ENCODE data around the gene DISC1. TPM values are rescaled to one million over a fixed set of nuclear protein-coding genes. Genes with fewer than 3 reads are reported as not detected.

DISC1 gene
- polyA plus RNA-seq, 1 of the 3 experiments (the other 2 are of a cell fraction), result 1.7 TPM

DNA sequence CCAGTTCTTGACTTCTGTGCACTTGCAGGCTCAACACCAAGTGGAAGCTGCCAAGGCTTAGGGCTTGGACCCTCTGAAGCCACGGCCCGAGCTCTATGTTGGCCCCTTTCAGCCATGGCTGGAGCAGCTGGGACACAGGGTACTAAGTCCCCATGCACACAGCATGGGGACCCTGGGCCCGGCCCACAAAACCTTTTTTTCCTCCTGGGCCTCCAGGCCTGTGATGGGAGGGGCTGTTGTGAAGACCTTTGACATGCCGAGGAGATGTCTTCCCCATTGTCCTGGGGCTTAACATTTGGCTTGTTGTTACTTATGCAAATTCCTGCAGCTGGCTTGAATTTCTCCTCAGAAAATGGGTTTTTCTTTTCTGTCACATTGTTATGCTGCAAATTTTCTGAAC, 59.8 kb downstream of the DISC1 start:
- no peak for TF ChIP-seq RFX5 (IDR thresholded peaks at IDR 0.05; ENCODE audit: low read length)
- no peak for TF ChIP-seq FOSL2 (IDR thresholded peaks at IDR 0.05; ENCODE audit: borderline replicate concordance, low read depth)
- no peak for TF ChIP-seq FOXM1 (IDR thresholded peaks at IDR 0.05; ENCODE audit: low read depth)
- no peak for TF ChIP-seq GATA2 (CRISPR knock-in tag; IDR thresholded peaks at IDR 0.05)
- Histone ChIP-seq H3K79me2 (ENCODE audit: insufficient read depth) (no peaks in the 10 kb centered on the region), H3K9me3 (no peaks in the 10 kb centered on the region), H3K9me2 (no peaks in the 10 kb centered on the region), H2AFZ (ENCODE audit: low read depth) (no peak overlapping the region), H3K9ac (no peak overlapping the region), H3K4me2 (no peak overlapping the region), H3K4me1 (ENCODE audit: control insufficient read depth in 1 of 2, insufficient read depth in 2 of 2, low read depth in 1 of 2, low read length in 1 of 2) (peaks cover 0 to 5% of the 10 kb centered on the region in 2 experiments; a peak in 1 of 4 replicates), H3K27me3 (ENCODE audit: insufficient read depth) (no peaks in the 10 kb centered on the region), H3K36me3 (replicated peaks in 1 of 2; ENCODE audit: control insufficient read depth in 1 of 2, insufficient read depth in 2 of 2, low read length in 1 of 2) (no peaks in the 10 kb centered on the region), H3F3A (replicated peaks; ENCODE audit: insufficient read depth) (no peaks in the 10 kb centered on the region), H3K4me3 (ENCODE audit: low read depth in 2 of 2, low read length in 1 of 2) (no peak overlapping the region), H3K27ac (ENCODE audit: low read depth in 2 of 2, low read length in 1 of 2) (no peak overlapping the region), H4K20me1 (ENCODE audit: insufficient read depth) (no peaks in the 10 kb centered on the region)
- ChIA-PET CTCF (interaction anchor here (0.5 kb wide), 1 partner anchor 243 kb away, joined by 3 read pairs; no protein-coding TSS in a partner anchor), POLR2A (no interaction called here)
- 73% methylated on average over 1 of the region's 4 CpGs for WGBS (ENCODE audit: low lambda C conversion rate)
- no peak for DNase-seq

GRCh38 chr1:231688989-231689388, 62.4 kb downstream of the DISC1 start:
- POLR2A ChIA-PET, result no interaction called here
- no peaks in the 10 kb centered on the region for H3K36me3 ChIP-seq (replicated peaks in 1 of 2; ENCODE audit: control insufficient read depth in 1 of 2, insufficient read depth in 2 of 2, low read length in 1 of 2)
- H3K9ac ChIP-seq, result no peak overlapping the region
- CTCF ChIA-PET, result interaction anchor here (0.6 to 0.8 kb wide), 3 partner anchors 20 to 858 kb away, joined by 3 read pairs; no protein-coding TSS in a partner anchor
- no peaks in the 10 kb centered on the region for H4K20me1 ChIP-seq (ENCODE audit: insufficient read depth)
- 63% methylated on average over 4 of the region's 4 CpGs for WGBS (ENCODE audit: low lambda C conversion rate)
- H3K79me2 ChIP-seq (ENCODE audit: insufficient read depth), result no peaks in the 10 kb centered on the region
- H3K27ac ChIP-seq (ENCODE audit: low read depth in 2 of 2, low read length in 1 of 2), result no peak overlapping the region
- H3K4me1 ChIP-seq (ENCODE audit: control insufficient read depth in 1 of 2, insufficient read depth in 2 of 2, low read depth in 1 of 2, low read length in 1 of 2), result peaks cover 0 to 19% of the 10 kb centered on the region in 2 experiments; a peak in 1 of 4 replicates
- no peak overlapping the region for H3K4me2 ChIP-seq
- H3F3A ChIP-seq (replicated peaks; ENCODE audit: insufficient read depth), result no peaks in the 10 kb centered on the region
- H3K4me3 ChIP-seq (ENCODE audit: low read depth in 2 of 2, low read length in 1 of 2), result no peak overlapping the region
- no peaks in the 10 kb centered on the region for H3K9me3 ChIP-seq
- no peak overlapping the region for H2AFZ ChIP-seq (ENCODE audit: low read depth)
- H3K27me3 ChIP-seq (ENCODE audit: insufficient read depth), result no peaks in the 10 kb centered on the region
- TF ChIP-seq, protein P1, sequence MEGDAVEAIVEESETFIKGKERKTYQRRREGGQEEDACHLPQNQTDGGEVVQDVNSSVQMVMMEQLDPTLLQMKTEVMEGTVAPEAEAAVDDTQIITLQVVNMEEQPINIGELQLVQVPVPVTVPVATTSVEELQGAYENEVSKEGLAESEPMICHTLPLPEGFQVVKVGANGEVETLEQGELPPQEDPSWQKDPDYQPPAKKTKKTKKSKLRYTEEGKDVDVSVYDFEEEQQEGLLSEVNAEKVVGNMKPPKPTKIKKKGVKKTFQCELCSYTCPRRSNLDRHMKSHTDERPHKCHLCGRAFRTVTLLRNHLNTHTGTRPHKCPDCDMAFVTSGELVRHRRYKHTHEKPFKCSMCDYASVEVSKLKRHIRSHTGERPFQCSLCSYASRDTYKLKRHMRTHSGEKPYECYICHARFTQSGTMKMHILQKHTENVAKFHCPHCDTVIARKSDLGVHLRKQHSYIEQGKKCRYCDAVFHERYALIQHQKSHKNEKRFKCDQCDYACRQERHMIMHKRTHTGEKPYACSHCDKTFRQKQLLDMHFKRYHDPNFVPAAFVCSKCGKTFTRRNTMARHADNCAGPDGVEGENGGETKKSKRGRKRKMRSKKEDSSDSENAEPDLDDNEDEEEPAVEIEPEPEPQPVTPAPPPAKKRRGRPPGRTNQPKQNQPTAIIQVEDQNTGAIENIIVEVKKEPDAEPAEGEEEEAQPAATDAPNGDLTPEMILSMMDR (IDR thresholded peaks at IDR 0.05), result no peak
- TF ChIP-seq FOXJ3 (CRISPR knock-in tag; IDR thresholded peaks at IDR 0.05) (no peak), TAF1 (IDR thresholded peaks at IDR 0.05; ENCODE audit: borderline replicate concordance, low read depth, low read length) (no peak), TCF12 (IDR thresholded peaks at IDR 0.05) (no peak), TEAD4 (IDR thresholded peaks at IDR 0.05; ENCODE audit: borderline replicate concordance, insufficient read depth) (no peak), JUND (IDR thresholded peaks at IDR 0.05) (no peak), SMC3 (IDR thresholded peaks at IDR 0.05; ENCODE audit: low read depth, low read length) (no peak), YY1 (IDR thresholded peaks at IDR 0.05; ENCODE audit: low read depth) (no peak)
- no peak for DNase-seq
- H3K9me2 ChIP-seq, result no peaks in the 10 kb centered on the region

DNA sequence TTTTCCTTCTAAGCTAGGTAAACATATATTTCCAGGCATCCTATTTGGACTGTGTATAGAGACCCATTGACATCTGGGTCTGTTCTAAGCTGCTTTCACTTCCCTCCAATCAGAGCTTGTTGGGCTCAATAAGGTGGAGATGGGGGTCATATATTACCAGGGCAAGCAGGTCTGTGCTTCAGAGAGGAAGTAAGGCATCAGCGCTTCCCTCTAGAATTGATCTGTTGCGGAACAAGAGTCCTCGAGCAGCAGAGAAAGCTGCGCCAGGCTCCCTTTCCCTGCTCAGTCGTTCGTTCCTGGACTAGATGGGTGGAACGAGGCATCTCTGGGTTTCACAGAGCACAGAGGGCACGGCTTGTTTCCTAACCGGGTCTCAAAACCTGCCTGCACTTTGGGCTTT, 63.5 kb downstream of the DISC1 start:
- Histone ChIP-seq H3K36me3 (replicated peaks in 1 of 2; ENCODE audit: control insufficient read depth in 1 of 2, insufficient read depth in 2 of 2, low read length in 1 of 2) (no peaks in the 10 kb centered on the region), H2AFZ (ENCODE audit: low read depth) (no peak overlapping the region), H3K9ac (no peak overlapping the region), H3K9me2 (no peaks in the 10 kb centered on the region), H3K9me3 (no peaks in the 10 kb centered on the region), H3K4me1 (ENCODE audit: control insufficient read depth in 1 of 2, insufficient read depth in 2 of 2, low read depth in 1 of 2, low read length in 1 of 2) (peaks cover 0 to 24% of the 10 kb centered on the region in 2 experiments; a peak in 1 of 4 replicates), H3K79me2 (ENCODE audit: insufficient read depth) (no peaks in the 10 kb centered on the region), H3K4me2 (no peak overlapping the region), H3K4me3 (ENCODE audit: low read depth in 2 of 2, low read length in 1 of 2) (no peak overlapping the region), H3K27me3 (ENCODE audit: insufficient read depth) (no peaks in the 10 kb centered on the region), H3K27ac (ENCODE audit: low read depth in 2 of 2, low read length in 1 of 2) (no peak overlapping the region), H3F3A (replicated peaks; ENCODE audit: insufficient read depth) (no peaks in the 10 kb centered on the region), H4K20me1 (ENCODE audit: insufficient read depth) (no peaks in the 10 kb centered on the region)
- DNase-seq, result no peak
- WGBS (ENCODE audit: low lambda C conversion rate), result 78% methylated on average over 9 of the region's 9 CpGs
- no peak for TF ChIP-seq MXI1 (IDR thresholded peaks at IDR 0.05; ENCODE audit: low read depth, low read length)
- ChIA-PET POLR2A (no interaction called here), CTCF (no interaction called here)

Measured in SK-N-SH (cell line).